ENCODE results near the gene MSH3.
"Not testable (repeated sequence)": the region's sequence is repeated elsewhere in the genome, so short reads cannot be mapped to it uniquely, and the experiment has no call there.

MSH3 gene

DNA sequence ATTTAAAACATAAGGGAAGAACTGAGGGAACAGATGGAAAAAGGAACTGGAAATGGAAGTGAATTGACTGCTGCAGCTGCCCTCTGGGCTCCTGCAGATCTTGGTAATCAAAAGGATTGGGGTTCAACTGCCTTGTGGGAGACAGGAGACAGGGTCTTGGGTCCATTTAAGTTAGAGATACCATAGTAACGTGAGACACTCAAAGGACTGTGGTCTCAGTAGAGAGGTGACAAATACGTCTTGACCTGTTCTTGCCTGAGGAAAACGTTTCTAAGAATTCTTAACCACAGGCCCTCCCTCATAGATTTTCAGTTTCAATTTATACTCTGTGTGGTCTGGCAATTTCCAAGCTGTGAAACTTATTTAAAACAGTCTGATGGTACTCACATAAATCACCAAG lies 101.2 kb downstream of the MSH3 start:
- DNase-seq (ENCODE audit: low read depth in 3 of 3): no peak

DNA sequence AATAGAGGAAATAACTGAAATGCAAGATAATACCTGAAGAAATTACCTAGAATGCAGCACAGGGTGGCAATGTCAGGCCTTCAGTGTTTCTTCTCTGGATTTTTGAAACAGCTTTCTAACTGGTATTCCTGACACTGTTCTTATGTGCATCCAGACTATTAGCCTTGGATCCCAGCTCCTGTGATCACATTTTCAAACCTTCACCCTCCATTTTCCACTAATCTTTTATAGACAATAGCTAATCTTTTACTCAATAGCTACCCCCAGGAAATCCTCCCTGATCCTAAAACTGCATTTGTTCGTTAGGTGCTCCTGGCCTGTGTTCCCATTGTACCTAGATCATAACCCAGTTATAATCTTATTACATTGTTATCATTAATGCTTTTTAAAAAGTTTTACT lies 101.8 kb downstream of the MSH3 start:
- no peak for DNase-seq (ENCODE audit: low read depth in 3 of 3)

DNA sequence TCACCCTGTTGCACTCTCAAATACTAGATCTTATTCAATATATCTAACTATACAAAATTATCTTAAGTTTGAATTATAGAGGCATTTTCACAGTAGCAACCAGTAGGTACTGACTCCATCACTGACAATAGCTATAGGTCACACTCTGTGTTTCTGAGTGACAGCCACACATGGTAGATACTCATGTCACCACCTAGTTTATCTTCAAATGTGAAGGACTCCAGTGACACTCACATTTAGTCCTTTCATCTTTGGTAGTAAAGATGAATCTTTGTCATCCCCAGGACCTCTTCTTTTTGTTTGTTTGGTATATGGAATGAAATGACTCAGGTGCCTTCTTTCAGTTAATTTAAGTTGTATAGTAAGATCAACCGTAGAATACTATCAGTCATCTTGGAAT lies 102.8 kb downstream of the MSH3 start:
- DNase-seq (ENCODE audit: low read depth in 3 of 3): no peak

DNA sequence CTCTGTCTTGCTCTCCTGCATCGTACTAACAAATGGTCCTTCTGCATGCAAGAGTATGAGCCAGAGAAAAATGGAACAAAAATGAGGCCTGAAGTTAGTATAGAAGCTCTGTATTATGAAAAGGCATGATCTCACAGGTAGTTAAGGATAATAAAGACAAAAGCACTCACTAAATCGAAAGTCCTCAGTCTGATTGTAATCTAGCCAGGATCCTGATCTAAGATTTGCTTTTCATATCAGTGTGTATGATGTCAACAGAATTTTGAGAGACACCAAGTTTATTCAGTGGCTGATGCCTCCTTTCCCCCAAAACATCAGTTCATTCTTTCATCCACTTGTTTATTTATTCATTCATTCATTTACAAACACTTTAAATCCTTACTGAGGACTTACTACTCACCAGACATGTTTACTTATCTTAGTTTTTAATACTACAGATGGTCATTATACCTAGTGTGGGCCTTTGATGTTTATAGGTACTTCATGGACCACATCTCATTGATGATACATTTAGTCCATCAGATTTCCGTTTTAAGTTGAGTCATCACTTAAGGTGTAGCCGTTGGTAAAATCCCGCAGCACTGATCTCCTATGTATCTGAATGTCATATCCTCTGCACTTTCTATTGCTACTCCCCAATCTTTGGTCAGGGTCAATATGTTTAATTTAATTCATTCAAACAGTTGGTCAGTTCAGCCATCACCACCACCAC lies 105.6 kb downstream of the MSH3 start:
- no peak for DNase-seq (ENCODE audit: low read depth in 3 of 3)

DNA sequence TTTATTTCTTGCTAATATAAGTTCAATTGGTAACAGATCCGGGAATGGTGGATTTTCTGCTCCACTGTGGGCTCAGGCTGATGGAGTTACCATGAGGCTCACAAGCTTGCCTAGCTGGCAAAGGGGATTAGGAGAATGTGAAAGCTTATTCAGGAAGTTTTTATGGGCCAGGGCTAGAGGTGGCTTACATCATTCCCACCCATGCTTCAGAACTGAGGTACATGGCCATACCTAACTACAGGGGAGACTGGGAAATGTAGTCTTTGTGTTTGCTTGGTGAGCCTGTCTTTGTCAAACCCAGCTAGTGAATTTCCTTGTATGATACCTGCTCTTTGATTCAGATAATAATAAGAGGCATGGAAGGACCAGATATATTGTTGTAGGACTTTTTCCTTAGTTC lies 106.2 kb downstream of the MSH3 start:
- DNase-seq (ENCODE audit: low read depth in 3 of 3): no peak

DNA sequence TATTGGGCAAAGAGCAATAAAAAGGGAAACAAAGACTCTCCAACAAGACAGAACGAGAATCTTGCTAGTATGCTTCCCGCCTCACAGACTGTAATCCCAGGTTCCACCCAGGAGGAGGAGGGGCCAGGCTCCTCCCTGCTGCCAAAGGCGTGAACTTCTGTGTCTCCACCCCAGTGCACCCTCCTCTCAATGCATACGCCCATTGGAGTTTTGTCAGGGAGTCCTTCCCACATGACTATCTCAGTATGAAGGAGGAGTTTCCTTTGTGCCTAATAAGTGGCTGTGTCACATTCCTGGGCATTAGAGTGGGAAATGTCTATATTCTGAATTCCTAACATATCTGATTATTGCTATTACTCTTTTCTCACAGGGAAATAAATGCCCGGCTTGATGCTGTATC lies 106.7 kb downstream of the MSH3 start:
- no peak for DNase-seq (ENCODE audit: low read depth in 3 of 3)

DNA sequence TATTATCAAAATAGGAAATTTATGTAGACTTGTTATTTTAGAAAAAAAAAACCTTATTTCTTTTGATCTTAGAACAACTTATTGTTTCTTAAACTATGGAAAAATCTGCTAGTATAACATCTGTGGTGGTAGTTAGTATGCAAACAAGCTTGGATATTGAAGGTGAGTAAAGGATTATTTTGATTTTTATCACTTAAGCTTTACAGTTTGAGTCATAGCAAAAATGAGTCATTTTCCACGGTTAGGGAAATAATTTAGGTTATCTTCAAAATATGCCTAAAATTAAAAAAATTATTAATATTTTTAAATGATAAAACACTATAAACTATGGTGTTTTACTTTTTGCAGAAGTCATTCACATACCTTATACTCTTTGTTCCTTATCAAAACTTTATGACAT lies 107.5 kb downstream of the MSH3 start:
- DNase-seq (ENCODE audit: low read depth in 3 of 3): no peak

DNA sequence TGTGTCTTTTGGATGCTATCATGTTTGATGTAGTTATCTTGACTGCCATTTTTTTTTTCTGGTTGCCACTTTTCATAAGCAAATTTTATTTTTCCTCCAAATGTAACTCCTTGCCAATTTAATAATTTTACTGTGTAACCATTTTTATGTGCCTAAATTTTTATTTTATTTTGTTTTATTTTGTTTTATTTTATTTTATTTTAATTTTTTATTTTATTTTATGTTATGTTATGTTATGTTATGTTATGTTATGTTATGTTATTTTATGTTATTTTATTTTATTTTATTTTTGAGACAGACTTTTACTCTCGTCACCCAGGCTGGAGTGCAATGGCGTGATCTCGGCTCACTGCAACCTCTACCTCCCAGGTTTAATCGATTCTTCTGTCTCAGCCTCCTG lies 108.1 kb downstream of the MSH3 start:
- no peak for DNase-seq (ENCODE audit: low read depth in 3 of 3)

DNA sequence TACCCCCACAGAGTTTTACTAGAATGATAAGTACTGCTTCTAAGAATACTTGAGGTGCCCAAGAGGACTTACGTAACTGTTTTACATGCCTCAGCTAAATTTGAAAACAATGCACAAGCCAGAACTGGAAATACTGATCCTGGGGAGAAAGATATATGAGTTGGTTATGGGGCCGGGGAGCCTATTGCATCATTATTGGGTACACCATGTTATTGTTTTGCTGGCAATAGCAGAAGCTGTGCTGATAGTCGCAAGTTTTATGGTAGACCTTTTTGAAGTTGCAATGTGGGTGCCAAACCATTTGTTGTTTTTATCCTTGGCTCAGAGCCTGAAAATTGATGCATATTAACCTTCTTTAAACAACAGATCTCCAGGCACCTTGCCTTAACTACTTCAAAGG lies 108.8 kb downstream of the MSH3 start:
- DNase-seq (ENCODE audit: low read depth in 3 of 3): no peak

DNA sequence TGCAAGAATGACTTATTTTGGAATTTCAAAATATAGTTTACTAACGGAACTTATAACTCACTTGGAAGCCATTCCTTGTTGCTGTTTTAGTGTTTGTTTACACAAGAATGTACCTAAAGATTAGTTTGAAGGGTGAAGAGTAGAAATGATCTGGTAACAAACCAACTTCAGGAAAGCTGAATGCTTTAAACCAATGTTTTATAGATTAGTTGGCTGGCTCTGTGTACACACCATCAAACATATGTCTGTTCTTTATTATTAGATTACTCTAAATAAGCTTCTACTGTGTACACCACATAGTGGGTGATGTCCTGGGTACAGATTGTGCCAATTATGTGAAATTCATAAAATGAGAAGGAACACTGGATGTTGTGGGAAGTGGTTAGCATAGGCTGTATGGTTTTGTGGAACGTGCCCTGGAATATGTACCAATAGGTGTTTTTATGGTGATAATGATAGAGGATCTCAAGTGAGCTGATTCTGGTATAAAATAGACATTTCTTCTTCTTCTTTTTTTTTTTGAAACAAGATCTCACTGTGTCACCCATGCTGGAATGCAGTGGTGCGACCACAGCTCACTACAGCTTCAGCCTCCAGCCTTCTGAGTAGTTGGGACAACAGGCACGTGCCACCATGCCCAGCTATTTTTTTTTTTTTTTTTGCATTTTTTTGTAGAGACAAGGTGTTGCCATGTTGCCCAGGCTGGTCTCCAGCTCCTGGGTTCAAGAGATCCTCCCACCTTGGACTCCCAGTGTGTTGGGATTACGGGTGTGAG lies 109.6 kb downstream of the MSH3 start:
- no peak for DNase-seq (ENCODE audit: low read depth in 3 of 3)

DNA sequence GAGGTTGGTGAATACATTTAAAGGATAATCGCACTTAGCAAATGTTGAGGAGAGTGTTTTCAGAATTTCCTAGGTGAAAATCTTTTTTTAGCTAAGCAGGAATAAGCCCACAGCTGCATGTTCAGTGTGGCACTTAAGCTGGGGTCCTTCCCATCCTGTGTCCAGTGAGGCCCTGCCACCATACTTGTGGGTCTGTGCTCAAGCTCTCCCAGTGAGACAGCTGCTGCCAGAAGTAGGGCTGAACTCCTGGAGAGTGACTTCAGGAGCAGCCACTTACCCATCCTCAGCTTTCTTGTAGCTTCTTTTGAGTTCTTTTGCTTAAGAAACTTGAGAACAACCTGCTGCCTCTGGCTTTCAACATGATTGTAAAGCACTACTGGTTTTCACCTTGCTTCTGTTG lies 110.3 kb downstream of the MSH3 start:
- no peak for DNase-seq (ENCODE audit: low read depth in 3 of 3)

DNA sequence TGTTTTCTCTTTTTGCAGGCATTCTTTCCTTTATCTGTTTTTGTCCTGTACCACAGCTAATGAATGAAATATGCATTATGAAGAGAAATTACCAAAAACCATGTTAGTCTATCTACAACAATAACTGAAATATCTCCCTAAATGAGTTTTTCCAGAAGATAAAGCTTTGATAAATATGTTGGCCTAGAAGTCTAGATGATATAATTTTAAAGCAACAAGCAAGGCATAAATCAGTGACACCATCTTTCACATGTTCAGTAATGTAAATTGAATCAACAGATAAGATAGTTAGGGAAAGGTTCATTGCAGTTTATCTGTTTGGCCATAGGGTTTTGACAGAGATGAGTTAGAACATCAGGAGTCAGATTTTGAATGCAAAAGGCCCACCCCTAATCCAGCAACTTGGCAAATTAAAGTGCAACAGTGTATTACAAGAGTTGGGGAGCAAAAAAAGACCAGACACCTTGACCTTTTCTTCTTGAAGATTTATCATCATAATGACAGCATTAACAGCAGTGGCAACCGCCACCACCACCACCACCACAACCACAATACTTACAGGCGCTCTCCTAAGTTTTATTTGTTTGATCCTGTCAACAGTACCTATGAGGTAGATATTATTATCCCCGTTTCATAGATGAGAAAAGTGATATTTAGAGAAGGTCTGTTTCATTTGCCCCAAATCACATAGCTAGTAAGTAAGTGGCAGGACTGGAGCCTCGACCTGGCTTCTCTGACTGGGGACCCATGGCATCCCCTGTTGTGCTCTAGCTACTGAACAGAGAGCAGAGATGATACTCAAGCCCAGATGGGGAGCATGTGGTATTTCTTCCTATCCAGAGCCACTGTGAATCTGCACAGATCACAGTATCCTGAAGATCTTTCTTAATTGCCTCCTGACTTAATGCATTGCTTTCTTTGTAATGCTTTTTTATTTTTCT lies 123.2 kb downstream of the MSH3 start:
- DNase-seq (ENCODE audit: low read depth in 3 of 3): no peak

DNA sequence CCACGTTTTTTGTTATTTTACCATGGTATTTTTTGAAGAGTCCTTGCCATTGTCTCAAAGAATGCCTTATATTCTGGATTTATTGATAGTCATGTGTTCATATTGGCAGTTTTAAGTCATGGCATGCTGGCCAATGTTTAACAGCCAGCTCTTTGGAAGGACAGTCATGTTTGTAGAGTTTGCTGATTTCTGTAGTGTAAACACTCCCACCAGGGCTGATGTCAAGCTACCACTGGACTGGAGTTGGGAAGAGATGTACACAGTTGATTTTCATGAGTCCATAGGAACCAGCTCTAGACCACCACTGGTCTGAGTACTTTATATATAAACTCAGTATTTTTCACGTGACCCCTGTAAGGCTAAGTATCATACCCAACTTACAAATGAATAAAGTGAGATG lies 125.6 kb downstream of the MSH3 start:
- no peak for DNase-seq (ENCODE audit: low read depth in 3 of 3)

DNA sequence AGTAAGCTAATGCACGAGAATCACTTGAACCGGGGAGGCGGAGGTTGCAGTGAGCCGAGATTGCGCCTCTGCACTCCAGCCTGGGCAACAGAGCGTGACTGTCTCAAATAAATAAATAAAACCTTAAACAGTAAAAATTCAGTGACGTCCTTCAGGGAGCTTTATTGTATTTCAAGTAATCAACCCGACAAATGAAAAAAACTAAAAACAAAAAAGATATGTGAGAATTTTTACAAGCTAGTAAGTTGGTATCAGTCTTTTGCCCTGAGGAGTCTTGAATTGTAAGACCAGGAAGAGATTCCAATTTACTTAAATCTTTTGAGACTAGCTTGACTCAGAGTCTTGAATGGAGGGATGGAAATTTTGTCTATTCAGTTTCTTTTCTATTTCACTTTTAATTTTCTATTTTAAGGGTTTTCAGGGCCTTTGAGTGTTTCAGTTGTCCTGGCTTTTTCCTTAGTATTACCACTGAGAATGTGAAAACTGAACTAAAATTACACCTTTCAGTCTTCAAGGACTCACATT lies 126.4 kb downstream of the MSH3 start:
- no peak for DNase-seq (ENCODE audit: low read depth in 3 of 3)

DNA sequence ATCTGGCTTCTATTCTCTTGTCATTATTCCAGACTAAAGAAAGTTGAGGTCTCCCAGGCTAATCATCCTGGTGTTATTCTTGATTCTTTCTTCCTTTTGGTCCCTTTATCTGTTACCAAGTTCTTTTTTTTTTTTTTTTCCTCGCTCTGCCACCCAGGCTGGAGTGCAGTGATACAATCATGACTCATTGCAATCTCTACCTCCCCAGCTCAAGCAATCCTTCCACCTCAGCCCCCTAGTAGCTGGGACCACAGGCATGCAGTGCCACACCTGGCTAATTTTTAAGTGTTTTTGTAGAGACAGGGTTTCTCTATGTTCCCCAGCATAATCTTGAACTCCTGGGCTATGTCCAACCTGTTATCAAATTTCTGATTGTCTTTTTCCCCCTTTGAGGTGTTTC lies 126.9 kb downstream of the MSH3 start:
- DNase-seq (ENCODE audit: low read depth in 3 of 3): no peak

DNA sequence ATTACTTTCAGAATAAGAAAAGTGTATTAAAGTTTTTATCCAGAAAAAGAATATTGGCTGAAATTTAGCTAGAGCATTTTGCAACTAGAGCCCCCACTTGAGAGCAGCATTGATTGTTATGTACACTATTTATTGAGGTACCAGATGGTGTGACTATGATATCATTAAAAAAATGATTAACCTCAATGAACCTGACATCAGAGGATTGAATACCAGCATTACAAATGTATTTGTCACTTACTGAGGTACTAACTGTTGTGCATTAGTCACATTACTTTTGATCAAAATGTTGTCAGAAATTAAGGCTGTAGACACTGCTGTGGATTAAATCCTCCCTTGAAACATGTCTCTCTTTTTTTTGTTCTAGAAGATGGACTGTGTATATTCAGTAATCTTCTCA lies 128.2 kb downstream of the MSH3 start:
- DNase-seq (ENCODE audit: low read depth in 3 of 3): no peak

DNA sequence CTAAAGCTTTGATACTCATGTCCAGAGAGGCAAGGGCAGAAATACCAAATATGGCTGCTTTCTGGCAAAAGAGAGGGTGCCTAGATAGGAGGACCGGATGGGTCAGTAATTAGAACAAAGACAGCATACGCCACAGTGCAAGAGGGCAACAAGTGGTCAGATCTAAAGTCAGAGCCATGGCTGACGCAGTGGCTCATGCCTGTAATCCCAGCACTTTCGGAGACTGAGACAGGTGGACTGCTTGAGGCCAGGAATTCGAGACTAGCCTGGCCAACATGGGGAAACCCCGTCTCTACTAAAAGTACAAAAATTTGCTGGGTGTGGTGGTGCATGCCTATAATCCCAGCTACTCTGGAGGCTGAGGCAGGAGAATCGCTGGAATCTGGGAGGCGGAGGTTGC lies 129.3 kb downstream of the MSH3 start:
- DNase-seq (ENCODE audit: low read depth in 3 of 3): not testable (repeated sequence)

DNA sequence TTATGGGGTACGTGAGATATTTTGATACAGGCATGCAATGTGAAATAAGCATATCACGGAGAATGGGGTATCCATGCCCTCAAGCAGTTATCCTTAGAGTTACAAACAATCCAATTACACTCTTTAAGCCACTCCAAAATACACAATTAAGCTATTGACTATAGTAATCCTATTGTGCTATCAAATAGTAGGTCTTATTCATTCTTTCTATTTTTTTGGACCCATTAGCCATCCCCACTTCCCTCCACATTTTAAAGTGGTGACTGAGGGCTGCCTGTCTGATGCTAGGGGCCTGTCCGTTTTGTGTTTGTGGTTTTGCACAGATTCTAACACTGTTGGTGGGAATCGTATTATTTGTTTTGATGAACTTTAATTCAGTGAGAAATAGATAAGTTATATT lies 130.0 kb downstream of the MSH3 start:
- DNase-seq (ENCODE audit: low read depth in 3 of 3): no peak

DNA sequence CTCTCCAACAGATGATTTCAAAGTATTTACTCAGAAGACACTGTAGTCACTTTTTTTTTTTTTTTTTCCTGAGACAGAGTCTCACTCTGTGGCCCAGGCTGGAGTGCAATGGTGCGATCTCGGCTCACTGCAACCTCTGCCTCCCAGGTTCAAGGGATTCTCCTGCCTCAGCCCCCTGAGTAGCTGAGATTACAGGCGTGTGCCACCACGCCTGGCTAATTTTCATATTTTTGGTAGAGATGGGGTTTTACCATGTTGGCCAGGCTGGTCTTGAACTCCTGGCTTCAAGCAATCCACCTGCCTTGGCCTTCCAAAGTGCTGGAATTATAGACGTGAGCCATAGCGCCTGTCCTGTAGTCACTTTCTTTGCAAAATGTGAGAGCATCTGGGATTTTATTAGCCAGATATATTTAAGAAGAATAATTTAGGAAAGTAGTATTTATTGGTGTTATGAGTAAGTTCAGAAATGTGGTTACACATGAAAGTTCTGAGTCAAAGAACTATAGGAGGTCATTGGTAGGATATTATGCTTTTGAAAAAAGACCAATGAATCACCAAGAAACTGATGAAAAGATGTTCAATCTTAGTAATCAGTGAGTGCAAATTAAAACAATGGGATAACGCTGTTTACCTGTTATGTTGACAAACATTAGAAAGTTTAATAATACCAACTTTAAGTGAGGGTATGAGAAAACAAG lies 135.0 kb downstream of the MSH3 start:
- not testable (repeated sequence) for DNase-seq (ENCODE audit: low read depth in 3 of 3)

DNA sequence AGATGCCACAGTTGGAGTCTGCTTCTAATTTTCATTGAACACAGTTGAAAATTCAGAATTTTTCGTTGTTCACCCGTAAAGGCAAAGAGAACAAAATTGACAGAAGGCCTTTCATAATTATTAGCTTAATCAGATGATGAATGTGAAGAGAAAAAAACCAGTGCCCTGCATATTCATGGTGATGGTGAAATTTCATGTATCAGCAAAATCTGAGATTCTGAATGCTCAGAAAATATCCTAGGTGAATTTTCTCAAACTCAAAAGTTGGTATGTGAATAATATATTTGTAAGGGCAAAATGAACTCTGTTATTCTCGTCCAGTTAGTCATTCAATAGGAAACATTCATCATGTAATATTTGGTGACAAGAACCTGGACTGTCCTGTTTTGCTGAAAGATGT lies 136.2 kb downstream of the MSH3 start:
- no peak for DNase-seq (ENCODE audit: low read depth in 3 of 3)

DNA sequence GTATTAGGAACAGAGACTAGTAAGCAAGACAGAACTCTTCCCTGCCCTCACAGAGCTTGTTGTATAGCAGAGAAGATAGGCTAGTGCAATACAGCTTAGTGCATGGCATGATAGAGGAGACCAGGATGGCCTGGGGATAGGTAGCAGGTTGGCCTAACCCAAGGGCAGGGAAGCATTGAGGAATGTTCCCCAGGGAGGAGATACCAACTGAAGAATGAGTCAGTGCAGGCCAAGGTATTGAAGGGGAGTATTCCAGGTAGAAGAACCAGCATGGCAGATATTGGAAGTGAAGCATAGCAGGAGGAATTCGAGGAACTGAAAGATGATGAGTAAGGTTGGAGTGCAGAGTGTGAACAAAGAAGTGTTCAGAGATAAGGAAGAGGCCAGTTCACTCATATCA lies 138.9 kb downstream of the MSH3 start:
- DNase-seq (ENCODE audit: low read depth in 3 of 3): no peak

DNA sequence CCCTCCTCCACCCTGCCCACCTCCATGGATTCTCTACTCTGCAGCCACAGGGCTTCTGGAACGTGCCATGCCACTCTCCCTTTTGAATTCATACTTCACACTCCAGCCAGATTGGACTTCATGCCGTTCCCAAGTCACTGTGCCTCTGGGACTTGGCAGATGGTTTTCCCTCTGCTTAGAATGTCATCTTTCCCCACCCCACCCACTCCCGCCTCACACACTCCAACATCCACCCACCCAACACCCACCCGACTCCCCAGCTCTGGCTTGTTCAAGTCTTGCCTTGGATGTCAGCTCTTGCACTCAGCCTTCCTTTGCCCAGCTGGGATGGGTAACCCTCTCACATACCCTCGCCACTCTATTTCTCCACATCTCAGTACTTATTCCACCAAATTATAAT lies 142.4 kb downstream of the MSH3 start:
- DNase-seq (ENCODE audit: low read depth in 3 of 3): no peak
